IPS-NIHi7 (cell line): ENCODE data around the gene PDE4D.
"Not testable (repeated sequence)": the region's sequence is repeated elsewhere in the genome, so short reads cannot be mapped to it uniquely, and the experiment has no call there.

Experiments
- DNase-seq: peaks from one replicate; pipeline ENCODE4 v3.0.0; 2012; ENCODE audit warnings: mixed read lengths; ENCODE audit errors: extremely low spot score

Gene PDE4D

DNA sequence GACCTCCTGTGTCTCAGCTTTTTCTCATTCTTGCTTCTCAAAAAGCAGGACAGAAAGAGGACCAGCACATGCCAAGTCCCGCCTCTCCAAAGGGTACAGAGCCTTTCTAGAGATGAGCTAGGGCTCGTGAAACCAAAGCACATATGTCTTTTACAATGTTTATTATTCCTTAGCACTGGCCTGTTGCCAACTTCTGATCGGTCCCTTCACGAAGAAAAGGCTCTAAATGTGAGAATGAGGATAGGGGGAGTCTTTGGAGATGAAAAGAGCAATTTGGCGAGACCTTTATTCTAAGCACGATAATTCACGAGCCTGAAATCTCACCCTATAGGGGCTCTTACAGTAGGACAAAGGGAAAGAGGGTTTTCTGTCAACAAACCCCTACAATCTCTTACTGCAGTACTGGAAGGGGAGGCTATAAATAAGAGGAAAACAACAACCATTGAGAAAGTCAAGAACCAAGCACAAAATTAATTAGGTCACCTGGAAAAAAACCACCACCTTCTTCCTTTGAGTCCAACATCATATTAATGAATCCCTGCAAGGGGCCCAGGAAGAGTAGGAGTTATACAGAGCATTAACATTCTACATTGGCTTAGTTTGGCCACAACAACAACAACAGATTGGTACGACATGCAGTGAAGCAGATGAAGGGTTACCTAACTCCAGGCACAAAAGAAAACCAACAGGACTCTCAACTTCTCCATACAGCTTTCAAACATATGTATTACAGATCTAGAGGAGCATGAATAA lies 309.5 kb downstream of the PDE4D start:
- no peak for DNase-seq

DNA sequence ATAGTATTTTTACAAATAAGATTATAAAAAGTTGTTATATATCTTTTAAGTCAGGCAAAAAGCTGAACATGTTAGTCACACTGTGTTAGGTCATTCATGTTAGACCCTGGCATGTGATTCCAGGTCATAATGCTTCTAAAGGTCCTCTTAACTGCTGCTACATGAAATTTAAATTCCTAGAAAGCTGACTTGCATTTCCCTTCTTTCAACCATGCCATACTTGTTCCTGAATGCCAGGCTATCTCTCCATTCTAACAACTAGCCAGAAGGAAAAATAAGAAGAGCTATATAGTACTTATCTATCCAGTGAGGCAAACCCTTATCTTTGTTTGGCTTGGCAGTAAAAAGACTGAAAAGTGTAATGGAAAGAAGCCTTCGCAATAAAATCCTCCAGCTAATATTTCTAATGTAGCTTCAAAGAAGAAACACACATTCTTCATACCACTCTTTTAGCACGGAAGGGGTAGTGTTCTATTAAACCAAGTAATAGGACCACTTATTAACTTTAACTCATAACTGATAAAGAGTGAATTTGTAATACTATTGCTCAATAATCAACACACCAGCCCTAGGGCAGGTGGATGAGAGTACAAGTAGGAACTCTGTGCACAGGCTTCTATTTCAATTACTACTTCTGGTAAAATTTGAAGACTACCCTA lies 310.2 kb downstream of the PDE4D start:
- DNase-seq: no peak

DNA sequence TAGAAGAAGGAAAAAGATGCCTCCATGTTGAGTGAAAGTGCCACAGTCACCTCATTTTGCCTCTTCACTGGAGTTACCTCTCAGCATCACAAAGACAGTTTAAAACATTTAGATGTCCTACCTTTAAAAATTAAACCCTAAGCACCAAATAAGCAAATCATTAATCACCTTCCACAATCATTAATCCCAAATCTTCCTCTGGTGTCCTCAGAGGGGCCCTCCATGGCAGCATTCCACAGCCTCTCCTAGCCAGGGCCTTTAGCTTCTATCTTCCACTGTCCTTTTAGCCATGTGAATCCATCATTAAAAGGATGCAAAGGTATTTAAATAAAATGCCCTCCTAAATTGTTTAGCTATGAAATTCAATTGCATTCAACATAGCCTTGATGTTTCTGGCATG lies 310.8 kb downstream of the PDE4D start:
- DNase-seq: no peak

DNA sequence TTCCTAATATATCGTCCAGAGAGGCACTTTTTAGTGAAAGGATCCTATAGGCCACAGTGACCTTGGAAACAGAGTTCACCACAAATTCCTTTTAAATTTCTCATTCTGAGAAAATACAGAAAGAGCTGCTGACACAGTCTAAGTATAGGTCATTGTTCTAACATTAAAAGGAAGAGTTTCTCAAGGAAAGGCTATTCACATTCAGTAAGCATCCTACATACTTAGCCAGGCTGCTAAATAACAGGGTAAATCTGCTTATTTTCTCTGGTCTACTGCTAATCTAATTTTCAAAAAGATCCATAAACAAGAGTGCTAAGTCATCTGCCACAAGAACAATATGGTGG lies 313.7 kb downstream of the PDE4D start:
- no peak for DNase-seq

DNA sequence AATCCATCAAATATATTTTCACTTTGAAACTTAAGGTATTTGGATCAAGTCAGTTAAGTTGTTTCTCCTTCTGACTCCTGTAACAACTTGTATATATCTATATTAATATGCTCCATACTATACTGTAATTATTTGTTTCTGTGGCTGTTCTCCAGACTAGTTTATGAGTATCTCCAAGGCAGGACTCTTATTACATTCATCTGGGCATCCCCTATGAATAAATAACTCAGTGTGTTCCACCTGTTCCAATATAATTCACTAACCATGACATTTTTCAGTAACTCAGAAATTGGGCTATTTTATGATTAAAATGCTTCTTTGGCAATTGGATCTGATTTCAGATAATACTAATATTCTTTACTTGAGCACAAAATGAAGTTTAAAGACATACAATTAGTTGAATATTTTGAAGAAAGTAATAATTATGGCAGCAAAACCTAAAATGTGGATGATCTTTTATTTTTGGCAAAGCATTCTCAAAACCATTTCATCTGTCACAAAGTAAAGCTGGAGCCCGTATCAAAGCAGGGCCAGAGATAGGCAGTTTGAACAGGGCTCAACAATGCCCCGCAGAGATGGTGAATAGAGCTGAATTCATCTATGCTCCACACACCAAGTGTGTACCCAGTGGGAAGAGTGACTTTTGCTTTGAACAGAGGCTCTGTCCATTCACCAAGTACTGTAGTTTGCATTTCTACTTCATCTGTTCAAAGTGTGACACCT lies 314.3 kb downstream of the PDE4D start:
- DNase-seq: no peak

DNA sequence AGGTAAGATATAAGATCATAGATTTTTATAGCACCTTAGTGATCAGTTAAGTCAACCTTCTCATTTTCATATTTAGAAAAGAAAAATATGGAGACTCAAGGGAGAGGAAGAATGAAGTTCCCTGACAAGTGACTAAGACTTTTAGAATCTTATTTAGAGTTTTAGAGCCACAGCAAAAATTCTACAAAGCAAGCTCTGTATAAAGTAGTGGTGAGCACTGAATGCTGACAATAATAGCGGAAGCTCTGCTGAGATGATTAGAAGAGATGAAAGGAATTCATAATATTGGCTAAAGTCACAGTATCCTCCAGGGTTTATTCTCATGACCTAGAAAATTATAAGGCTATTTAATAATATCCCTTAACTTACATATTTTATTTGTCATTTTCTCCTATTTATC lies 316.0 kb downstream of the PDE4D start:
- no peak for DNase-seq

DNA sequence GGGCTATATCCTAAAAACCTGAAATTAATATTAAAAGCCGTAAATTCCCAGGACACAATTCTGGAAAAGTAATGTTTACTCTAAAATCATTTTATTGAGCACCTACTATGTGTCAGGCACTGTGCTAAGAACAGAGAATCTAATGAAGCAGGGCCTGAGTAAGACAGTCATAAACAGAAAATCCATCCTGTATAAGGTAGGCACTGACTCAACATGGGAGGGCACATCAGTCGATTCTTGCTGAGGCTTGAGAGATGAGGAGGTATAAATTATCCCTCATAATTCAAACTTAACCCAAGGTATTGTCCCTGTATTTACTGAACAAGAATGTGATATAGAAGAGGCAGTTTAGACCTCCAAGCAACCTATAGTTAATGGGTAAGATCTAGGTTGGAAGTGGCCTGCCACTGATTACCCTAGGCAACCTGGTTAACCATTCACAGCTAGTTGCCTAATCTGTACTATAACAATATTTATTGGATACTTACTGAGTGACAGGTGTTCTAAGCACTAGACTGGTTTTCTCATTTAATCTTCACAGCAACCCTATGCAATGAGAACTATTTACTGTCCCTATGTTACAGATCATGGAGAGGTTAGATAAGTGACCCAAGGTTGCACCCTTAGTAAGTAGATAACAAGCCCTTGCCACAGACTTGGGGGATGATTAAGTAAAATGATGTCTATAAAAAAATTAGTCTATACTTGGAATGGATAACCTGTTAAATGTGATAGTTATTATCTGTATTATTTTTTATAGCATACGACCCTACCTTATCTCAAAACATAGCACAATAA lies 317.7 kb downstream of the PDE4D start:
- DNase-seq: no peak

DNA sequence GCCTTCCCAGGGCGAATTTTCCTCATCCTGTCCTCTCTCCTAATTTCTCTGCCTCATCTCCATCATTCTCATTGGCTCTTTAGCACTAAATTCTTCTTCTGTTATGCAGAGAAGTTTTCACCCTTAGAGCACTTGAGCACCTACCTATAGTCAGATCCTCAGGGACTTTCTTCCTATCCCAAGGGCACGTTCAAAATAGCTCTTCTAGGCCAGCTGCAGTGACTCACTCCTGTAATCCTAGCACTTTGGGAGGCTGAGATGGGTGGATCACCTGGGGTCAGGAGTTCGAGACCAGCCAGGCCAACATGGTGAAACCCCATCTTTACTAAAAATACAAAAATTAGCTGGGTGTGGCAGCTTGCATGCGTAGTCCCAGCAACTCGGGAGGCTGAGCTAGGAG lies 320.0 kb downstream of the PDE4D start:
- not testable (repeated sequence) for DNase-seq

DNA sequence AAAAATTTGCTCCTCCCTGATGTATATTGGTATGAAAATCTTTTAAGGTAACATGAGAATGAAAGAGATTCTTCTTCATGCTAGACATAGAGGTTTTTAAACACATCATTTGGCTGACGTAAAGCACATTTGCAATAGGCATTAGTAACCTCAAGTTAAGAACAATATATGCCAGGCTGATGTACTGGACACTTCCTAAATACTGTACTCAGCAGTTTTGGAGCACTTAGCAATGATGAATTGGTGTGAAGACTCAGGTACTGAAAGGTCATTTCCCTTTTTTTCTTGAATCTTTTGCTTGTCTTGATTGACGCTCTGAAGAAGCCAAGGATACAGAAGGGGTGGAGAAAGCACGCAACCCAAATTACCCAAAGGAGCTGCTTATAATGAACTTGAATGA lies 322.5 kb downstream of the PDE4D start:
- no peak for DNase-seq

DNA sequence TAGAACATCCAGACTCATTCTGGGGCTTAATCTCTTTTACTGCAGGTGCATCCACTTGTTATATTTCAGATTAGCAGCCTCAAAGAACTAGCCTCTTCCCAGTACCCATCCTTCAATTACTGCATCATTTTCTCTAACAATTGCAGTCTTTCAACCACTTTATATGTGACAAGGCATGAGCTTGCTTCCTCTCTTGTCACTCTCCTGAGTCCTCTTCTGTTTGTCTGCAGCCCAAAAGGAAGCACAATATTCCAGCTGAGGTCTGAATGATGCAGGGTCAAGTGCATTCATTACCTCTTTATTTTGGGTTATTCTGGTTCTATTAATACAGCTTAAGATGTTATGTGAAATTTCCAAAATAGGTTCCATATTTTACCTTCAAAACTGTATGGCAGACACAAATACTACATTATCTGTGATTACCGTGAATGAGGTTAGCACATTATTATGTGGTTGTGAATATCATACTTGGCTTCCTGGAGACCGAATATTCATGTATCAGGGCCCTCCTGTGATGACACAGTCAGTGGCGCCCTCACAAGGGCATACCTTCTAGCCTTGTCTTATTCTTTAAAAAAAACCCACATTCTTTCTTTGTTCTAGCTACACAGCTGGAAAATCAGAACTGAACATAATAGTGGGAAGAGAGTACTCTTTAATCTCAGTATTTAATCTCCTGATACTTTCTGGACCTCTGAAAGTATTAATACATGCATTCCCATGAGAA lies 323.8 kb downstream of the PDE4D start:
- no peak for DNase-seq

DNA sequence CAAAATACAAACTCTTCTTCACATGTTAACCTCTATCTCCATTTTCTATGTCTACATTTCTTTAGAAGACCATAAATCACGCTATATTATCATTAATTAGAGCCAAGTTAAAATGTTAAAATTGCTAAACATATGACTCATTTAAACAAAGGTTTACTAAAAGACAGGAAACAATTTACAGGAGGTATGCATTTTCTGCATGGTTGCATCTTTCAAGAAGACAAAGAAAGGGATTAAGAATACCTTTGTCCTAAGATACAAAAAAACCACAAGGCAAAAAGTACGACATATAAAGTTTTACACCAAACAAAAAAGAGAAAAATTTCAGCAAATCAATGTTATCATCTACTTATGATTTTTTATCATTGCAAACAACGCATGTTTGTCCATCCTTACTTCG lies 324.4 kb downstream of the PDE4D start:
- no peak for DNase-seq

DNA sequence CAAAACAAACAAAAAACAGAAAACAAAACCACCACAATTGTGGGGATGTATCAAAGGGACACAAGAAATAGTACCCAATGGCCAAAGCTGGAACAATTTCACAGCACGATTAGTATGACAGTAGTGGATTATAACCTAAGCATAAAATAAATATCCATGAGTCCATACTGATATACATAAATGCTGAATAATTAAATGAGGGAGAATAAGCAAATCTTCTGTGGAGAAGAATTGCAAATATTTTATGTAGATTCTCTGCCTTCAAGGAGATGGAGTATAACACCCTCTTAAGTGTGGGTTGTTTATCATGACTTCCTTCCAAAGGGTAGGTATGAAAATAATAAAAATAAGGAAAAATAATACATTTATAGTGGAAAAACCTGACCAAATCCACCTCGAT lies 325.4 kb downstream of the PDE4D start:
- DNase-seq: no peak

DNA sequence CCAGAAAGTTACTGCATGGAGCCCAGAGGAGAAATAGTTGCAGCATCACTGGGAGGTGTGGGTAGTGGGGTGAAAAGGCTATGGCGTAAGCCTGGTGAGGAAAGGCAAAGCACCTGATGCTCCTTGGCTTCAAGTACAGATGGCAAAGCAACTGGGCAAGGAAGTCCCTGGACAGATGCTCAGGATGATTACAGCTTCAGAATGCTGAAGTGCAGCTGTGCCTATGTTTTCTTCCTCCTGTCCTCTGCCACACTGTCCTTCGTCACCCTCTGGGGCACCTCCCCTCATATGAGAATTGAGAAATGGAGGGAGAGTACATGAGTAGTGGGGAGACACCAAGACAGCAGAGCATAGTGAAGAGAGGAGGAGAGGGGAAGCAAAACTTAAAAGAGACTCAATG lies 328.0 kb downstream of the PDE4D start:
- no peak for DNase-seq

DNA sequence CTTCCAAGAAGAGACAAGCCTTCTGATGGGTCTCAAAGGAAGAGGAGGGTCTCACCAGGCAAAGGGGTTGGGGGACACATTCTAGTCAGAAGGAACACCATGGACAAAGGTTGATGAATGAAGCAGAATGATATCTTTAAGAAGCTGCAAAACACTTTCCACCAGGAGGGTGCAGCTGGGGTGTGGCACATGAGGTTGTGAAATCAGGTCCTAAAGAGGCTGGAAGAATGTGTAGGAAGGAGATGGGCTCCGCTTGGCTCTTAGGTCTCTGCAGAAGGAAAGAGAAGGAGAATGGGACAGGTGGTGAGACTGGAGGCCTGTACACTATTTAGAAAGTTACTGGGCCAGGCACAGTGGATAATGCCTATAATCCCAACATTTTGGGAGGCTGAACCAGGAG lies 328.6 kb downstream of the PDE4D start:
- DNase-seq: no peak

DNA sequence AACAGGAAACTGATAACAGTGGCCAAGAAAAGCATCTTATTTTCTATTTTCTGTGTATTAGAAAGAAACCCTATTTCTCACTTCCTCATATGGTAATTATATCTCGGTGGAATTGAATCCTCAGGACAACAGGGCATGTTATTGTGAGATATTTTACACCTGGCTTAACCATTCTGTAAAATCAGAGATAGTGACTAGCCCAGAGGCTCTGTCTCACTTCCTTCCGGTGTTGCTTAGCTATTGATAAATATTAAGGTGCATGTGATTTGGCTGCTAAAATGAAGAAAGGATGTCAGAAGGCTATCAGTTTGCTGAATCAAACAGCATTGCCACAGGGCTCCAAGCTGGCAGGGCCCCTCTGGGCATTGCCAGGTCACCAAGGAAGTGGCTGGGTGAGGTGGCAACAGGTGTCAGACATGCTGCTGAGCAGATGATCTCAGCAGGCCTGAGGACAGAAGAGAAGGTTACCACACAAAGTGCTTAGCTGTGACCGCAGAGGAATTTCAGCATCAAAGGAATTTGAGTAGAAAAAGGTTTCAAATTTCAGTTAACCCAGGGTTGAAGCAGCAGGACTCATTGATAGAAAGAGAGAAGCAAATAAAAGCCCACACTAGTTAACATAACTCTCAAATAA lies 330.7 kb downstream of the PDE4D start:
- DNase-seq: peak; percentile 60

DNA sequence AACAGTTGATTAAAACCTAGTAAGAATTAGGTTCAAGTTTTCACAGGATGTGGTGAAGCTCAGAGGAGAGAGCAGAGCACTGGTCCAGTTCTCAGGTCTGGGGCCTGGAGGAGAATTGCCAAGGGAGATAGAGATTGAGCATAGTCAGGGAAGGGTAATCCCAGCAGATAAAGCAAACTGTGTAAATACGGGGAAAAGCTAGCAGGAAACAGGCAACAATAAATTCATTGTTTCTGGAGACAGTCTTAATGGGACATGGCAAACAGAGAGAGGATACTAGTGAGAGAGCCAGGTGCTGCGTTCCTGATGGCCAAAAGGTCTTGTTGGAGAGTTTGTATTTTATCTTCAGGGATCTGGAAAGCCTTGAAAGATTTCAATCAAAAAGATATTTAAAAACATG lies 333.0 kb downstream of the PDE4D start:
- DNase-seq: no peak

DNA sequence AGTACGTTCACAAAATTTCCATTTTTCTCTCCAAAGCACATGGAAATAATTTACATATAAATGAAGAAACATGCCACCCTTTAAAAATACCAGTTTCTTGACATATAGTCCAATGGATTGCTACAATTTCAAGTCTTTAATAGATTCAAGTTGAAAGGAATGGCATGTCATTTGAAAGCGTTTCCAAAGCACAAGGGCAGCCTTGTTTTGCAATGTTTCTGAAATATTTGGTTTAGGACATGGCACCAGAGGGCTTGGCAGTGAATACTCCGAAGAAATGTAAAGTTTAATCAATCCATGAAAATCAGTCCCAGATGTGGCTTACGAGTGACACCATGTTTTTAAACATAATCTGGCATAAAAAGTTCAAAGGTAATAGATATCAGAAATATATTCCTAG lies 333.7 kb downstream of the PDE4D start:
- no peak for DNase-seq

DNA sequence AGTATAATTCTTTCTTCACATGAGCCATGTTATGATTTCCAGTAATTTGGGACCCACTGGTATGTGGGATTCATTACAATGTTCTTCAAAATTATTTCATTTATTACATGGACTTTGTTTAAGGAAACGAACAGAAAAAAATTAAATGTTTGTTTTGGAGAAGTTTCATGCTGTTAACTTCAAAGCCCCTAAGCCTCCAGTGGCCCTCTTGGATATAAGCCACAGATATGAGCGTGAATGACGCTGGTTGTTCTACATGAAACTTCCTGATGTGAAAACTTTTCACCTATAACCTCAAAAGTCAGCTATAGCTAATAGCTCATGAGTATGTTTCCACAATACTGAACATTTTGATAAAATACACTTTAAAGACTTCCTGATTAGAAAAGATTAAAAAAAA lies 334.2 kb downstream of the PDE4D start:
- no peak for DNase-seq

DNA sequence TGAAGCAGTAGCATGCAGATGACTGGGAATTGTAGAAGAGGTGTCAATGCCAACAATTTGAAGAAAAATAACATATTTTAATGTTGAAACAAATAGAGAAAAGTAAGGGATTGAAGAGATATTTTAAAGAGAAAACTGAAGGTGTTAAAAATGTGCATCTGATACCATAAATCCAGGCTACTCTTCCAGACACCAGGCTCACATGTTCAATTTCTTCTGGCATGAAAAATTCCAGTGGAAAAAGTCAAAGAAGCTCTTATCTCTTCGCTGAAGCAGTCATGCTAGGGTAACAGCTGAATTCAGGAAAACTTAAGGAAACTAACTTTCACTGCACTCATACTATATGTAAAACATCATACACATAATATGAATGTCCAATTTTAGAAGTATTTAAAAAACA lies 335.0 kb downstream of the PDE4D start:
- DNase-seq: no peak

DNA sequence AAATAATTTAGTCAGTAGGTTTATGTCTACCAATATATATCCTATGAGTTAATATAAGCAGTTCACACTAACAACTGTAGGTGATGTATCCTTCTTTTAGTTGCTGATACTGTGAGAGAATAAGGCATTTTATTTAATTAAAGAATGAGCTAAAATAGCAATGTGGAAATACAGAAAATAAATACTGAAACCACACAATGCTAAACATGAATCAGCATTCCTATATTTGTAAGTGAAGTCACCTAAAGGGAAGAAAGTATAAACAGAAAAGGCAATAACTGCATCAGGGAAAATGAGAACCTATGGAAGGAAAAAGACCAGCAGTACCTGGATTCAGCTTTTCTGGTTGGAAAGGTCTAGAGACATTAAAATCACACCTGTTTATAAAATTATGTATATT lies 336.0 kb downstream of the PDE4D start:
- DNase-seq: no peak

DNA sequence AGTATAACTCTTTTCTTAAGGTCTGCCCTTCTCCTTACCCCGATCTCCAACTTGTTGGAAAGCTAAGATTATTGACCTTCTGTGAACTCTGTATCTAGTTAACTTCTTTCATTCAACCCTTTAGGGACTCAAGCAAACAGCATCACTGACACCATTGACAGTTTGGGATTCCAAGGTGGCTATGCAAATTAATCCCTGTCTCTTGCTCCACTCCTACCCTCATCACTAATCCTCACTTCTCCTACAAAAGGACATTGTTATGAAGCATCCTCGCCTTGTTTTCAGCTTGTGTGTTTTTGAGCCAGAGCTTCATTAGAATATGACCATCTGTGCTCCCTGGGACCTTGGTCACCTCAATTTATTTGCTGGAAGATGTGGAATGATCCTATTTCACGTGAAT lies 337.9 kb downstream of the PDE4D start:
- no peak for DNase-seq
